ENCODE results near the gene USP17L20.
"Not testable (repeated sequence)": the region's sequence is repeated elsewhere in the genome, so short reads cannot be mapped to it uniquely, and the experiment has no call there.

USP17L20 gene, protein sequence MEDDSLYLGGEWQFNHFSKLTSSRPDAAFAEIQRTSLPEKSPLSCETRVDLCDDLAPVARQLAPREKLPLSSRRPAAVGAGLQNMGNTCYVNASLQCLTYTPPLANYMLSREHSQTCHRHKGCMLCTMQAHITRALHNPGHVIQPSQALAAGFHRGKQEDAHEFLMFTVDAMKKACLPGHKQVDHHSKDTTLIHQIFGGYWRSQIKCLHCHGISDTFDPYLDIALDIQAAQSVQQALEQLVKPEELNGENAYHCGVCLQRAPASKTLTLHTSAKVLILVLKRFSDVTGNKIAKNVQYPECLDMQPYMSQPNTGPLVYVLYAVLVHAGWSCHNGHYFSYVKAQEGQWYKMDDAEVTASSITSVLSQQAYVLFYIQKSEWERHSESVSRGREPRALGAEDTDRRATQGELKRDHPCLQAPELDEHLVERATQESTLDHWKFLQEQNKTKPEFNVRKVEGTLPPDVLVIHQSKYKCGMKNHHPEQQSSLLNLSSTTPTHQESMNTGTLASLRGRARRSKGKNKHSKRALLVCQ

DNA sequence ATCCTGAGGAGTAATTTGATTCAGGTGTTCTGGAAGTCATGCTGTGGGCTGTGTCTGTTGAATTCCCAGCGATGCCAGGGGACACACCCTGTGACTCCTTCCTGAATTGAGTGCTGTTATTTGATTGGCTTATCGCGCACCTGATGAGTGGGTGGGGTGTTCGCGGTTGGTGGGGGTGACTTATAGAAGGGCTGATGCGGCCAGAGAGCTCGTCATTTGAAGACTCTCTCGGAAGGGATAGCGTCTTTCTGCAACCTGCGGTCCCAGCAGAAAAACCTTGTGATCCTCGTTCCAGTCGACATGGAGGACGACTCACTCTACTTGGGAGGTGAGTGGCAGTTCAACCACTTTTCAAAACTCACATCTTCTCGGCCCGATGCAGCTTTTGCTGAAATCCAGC lies at the start of gene USP17L20:
TSS of gene USP17L20 (plus strand) at position 301 of the 400 bp plus-strand sequence. CDS start at position 301, 0 bp downstream.
- not testable (repeated sequence) for DNase-seq

DNA sequence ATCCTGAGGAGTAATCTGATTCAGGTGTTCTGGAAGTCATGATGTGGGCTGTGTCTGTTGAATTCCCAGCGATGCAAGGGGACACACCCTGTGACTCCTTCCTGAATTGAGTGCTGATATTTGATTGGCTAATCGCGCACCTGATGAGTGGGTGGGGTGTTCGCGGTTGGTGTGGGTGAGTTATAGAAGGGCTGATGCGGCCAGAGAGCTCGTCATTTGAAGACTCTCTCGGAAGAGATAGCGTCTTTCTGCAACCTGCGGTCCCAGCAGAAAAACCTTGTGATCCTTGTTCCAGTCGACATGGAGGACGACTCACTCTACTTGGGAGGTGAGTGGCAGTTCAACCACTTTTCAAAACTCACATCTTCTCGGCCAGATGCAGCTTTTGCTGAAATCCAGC lies 47.6 kb upstream of the USP17L20 start, which contains the start of gene USP17L10:
TSS of gene USP17L10 (plus strand) at position 301 of the 400 bp plus-strand sequence. CDS start at position 301, 0 bp downstream.
- not testable (repeated sequence) for DNase-seq

DNA sequence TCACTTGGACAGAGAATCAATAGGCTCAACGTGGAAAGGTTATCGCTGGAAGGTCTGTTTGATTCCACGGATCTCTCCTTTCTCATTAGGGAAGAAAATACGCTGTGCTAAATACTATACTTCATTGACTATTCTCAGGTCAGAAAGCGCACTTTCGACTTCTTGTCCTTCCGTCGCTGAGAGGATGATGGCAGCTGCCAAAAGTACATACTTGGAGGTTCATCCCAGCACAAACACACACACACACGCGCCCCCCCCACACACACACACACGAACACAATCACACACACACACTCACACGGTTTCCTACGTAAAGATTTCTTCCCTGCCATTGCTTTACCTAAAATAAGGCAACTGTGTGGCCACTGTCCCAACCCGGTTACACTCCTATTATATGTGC lies 43.2 kb upstream of the USP17L20 start:
- DNase-seq: not testable (repeated sequence)

DNA sequence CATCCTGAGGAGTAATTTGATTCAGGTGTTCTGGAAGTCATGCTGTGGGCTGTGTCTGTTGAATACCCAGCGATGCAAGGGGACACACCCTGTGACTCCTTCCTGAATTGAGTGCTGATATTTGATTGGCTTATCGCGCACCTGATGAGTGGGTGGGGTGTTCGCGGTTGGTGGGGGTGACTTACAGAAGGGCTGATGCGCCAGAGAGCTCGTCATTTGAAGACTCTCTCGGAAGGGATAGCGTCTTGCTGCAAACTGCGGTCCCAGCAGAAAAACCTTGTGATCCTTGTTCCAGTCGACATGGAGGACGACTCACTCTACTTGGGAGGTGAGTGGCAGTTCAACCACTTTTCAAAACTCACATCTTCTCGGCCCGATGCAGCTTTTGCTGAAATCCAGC lies 42.8 kb upstream of the USP17L20 start, which contains the start of gene USP17L11:
TSS of gene USP17L11 (plus strand) at position 301 of the 400 bp plus-strand sequence. CDS start at position 301, 0 bp downstream.
- DNase-seq: not testable (repeated sequence)

DNA sequence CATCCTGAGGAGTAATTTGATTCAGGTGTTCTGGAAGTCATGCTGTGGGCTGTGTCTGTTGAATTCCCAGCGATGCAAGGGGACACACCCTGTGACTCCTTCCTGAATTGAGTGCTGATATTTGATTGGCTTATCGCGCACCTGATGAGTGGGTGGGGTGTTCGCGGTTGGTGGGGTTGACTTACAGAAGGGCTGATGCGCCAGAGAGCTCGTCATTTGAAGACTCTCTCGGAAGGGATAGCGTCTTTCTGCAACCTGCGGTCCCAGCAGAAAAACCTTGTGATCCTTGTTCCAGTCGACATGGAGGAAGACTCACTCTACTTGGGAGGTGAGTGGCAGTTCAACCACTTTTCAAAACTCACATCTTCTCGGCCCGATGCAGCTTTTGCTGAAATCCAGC lies 38.1 kb upstream of the USP17L20 start, which contains the start of gene USP17L12:
TSS of gene USP17L12 (plus strand) at position 301 of the 400 bp plus-strand sequence. CDS start at position 301, 0 bp downstream.
- DNase-seq: not testable (repeated sequence)

DNA sequence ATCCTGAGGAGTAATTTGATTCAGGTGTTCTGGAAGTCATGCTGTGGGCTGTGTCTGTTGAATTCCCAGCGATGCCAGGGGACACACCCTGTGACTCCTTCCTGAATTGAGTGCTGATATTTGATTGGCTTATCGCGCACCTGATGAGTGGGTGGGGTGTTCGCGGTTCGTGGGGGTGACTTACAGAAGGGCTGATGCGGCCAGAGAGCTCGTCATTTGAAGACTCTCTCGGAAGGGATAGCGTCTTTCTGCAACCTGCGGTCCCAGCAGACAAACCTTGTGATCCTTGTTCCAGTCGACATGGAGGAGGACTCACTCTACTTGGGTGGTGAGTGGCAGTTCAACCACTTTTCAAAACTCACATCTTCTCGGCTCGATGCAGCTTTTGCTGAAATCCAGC lies 33.3 kb upstream of the USP17L20 start, which contains the start of gene USP17L13:
TSS of gene USP17L13 (plus strand) at position 301 of the 400 bp plus-strand sequence. CDS start at position 301, 0 bp downstream.
- not testable (repeated sequence) for DNase-seq

DNA sequence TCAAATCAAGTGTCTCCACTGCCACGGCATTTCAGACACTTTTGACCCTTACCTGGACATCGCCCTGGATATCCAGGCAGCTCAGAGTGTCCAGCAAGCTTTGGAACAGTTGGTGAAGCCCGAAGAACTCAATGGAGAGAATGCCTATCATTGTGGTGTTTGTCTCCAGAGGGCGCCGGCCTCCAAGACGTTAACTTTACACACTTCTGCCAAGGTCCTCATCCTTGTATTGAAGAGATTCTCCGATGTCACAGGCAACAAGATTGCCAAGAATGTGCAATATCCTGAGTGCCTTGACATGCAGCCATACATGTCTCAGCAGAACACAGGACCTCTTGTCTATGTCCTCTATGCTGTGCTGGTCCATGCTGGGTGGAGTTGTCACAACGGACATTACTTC lies 27.7 kb upstream of the USP17L20 start:
- DNase-seq: not testable (repeated sequence)

DNA sequence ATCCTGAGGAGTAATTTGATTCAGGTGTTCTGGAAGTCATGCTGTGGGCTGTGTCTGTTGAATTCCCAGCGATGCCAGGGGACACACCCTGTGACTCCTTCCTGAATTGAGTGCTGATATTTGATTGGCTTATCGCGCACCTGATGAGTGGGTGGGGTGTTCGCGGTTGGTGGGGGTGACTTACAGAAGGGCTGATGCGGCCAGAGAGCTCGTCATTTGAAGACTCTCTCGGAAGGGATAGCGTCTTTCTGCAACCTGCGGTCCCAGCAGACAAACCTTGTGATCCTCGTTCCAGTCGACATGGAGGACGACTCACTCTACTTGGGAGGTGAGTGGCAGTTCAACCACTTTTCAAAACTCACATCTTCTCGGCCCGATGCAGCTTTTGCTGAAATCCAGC lies 23.8 kb upstream of the USP17L20 start, which contains the start of gene USP17L15:
TSS of gene USP17L15 (plus strand) at position 301 of the 400 bp plus-strand sequence. CDS start at position 301, 0 bp downstream.
- not testable (repeated sequence) for DNase-seq

DNA sequence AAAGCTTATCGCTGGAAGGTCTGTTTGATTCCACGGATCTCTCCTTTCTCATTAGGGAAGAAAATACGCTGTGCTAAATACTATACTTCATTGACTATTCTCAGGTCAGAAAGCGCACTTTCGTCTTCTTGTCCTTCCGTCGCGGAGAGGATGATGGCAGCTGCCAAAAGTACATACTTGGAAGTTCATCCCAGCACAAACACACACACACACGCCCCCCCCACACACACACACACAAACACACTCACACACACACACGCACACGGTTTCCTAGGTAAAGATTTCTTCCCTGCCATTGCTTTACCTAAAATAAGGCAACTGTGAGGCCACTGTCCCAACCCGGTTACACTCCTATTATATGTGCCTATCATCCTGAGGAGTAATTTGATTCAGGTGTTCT lies 19.5 kb upstream of the USP17L20 start:
- not testable (repeated sequence) for DNase-seq

DNA sequence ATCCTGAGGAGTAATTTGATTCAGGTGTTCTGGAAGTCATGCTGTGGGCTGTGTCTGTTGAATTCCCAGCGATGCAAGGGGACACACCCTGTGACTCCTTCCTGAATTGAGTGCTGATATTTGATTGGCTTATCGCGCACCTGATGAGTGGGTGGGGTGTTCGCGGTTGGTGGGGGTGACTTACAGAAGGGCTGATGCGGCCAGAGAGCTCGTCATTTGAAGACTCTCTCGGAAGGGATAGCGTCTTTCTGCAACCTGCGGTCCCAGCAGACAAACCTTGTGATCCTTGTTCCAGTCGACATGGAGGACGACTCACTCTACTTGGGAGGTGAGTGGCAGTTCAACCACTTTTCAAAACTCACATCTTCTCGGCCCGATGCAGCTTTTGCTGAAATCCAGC lies 14.3 kb upstream of the USP17L20 start, which contains the start of gene USP17L17:
TSS of gene USP17L17 (plus strand) at position 301 of the 400 bp plus-strand sequence. CDS start at position 301, 0 bp downstream.
- not testable (repeated sequence) for DNase-seq

DNA sequence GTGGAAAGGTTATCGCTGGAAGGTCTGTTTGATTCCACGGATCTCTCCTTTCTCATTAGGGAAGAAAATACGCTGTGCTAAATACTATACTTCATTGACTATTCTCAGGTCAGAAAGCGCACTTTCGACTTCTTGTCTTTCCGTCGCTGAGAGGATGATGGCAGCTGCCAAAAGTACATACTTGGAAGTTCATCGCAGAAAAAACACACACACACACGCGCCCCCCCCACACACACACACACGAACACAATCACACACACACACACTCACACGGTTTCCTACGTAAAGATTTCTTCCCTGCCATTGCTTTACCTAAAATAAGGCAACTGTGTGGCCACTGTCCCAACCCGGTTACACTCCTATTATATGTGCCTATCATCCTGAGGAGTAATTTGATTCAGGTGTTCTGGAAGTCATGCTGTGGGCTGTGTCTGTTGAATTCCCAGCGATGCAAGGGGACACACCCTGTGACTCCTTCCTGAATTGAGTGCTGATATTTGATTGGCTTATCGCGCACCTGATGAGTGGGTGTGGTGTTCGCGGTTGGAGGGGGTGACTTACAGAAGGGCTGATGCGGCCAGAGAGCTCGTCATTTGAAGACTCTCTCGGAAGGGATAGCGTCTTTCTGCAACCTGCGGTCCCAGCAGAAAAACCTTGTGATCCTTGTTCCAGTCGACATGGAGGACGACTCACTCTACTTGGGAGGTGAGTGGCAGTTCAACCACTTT lies 9.8 kb upstream of the USP17L20 start, which contains the start of gene USP17L18:
TSS of gene USP17L18 (plus strand) at position 678 of the 728 bp plus-strand sequence. CDS start at position 678, 0 bp downstream.
- not testable (repeated sequence) for DNase-seq

DNA sequence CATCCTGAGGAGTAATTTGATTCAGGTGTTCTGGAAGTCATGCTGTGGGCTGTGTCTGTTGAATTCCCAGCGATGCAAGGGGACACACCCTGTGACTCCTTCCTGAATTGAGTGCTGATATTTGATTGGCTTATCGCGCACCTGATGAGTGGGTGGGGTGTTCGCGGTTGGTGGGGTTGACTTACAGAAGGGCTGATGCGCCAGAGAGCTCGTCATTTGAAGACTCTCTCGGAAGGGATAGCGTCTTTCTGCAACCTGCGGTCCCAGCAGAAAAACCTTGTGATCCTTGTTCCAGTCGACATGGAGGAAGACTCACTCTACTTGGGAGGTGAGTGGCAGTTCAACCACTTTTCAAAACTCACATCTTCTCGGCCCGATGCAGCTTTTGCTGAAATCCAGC lies 4.8 kb upstream of the USP17L20 start, which contains the start of gene USP17L19:
TSS of gene USP17L19 (plus strand) at position 301 of the 400 bp plus-strand sequence. CDS start at position 301, 0 bp downstream.
- not testable (repeated sequence) for DNase-seq

DNA sequence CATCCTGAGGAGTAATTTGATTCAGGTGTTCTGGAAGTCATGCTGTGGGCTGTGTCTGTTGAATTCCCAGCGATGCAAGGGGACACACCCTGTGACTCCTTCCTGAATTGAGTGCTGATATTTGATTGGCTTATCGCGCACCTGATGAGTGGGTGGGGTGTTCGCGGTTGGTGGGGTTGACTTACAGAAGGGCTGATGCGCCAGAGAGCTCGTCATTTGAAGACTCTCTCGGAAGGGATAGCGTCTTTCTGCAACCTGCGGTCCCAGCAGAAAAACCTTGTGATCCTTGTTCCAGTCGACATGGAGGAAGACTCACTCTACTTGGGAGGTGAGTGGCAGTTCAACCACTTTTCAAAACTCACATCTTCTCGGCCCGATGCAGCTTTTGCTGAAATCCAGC lies 4.6 kb downstream of the USP17L20 start, which contains the start of gene USP17L21:
TSS of gene USP17L21 (plus strand) at position 301 of the 400 bp plus-strand sequence. CDS start at position 301, 0 bp downstream.
- DNase-seq: not testable (repeated sequence)

DNA sequence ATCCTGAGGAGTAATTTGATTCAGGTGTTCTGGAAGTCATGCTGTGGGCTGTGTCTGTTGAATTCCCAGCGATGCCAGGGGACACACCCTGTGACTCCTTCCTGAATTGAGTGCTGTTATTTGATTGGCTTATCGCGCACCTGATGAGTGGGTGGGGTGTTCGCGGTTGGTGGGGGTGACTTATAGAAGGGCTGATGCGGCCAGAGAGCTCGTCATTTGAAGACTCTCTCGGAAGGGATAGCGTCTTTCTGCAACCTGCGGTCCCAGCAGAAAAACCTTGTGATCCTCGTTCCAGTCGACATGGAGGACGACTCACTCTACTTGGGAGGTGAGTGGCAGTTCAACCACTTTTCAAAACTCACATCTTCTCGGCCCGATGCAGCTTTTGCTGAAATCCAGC lies 9.4 kb downstream of the USP17L20 start, which contains the start of gene USP17L22:
TSS of gene USP17L22 (plus strand) at position 301 of the 400 bp plus-strand sequence. CDS start at position 301, 0 bp downstream.
- not testable (repeated sequence) for DNase-seq

DNA sequence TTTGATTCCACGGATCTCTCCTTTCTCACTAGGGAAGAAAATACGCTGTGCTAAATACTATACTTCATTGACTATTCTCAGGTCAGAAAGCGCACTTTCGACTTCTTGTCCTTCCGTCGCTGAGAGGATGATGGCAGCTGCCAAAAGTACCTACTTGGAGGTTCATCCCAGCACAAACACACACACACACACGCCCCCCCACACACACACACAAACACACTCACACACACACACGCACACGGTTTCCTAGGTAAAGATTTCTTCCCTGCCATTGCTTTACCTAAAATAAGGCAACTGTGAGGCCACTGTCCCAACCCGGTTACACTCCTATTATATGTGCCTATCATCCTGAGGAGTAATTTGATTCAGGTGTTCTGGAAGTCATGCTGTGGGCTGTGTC lies 13.8 kb downstream of the USP17L20 start:
- not testable (repeated sequence) for DNase-seq
